Adrenal gland (tissue), 5 donors: ENCODE data around the gene USP38.

Experiments used
- CTCF ChIP-seq, 6 experiments: fragments of 450-650 bp in 4 of 6; fragments of 200-600 bp in 2 of 6; sonication (generic) in 1 of 6; IDR thresholded peaks; 1 replicate in 5 of 6; 2 replicates in 1 of 6; pipeline versions ENCODE4 v1.5.1 to v1.8.0; 2016 to 2021; ENCODE audit warnings: antibody characterized with exemption in 6 of 6, mild to moderate bottlenecking in 2 of 6, moderate library complexity in 1 of 6
- POLR2A ChIP-seq, 2 donors: fragments of 450-650 bp; IDR thresholded peaks; one replicate each; pipeline ENCODE4 v1.6.1; 2017; ENCODE audit warnings: antibody characterized with exemption in 2 of 2, mild to moderate bottlenecking in 2 of 2, moderate library complexity in 1 of 2
- donor health status: DM: no; HTN: no; CAD: no.

GRCh38 chr4:143250617-143251016 is 65.9 kb downstream of the USP38 start:
- no peak for TF ChIP-seq CTCF (IDR thresholded peaks at IDR 0.05)
- no peak for TF ChIP-seq POLR2A (IDR thresholded peaks at IDR 0.05)
